Astrocyte (in vitro differentiated cells and primary cell): ENCODE measurements around the gene PSMC4. TPM values are rescaled to one million over a fixed set of nuclear protein-coding genes. Genes with fewer than 3 reads are reported as not detected.

Experiments
- DNase-seq: peaks from one replicate; pipeline ENCODE4 v3.0.0-alpha.2; 2010; ENCODE audit warnings: low read depth
- FAIRE-seq: peaks from 2 replicates; lab custom pipeline; 2011; peaks lifted over from hg19 to GRCh38; lab: Jason Lieb, UNC
- H2AFZ ChIP-seq: 2 replicates; pipeline ENCODE4 v1.6.0; 2012; ENCODE audit warnings: low read depth, low read length, inconsistent platforms
- H3K27ac ChIP-seq: 2 replicates; pipeline ENCODE4 v1.5.1; 2011; ENCODE audit warnings: low read depth, low read length, inconsistent platforms
- H3K27me3 ChIP-seq: 2 replicates; pipeline ENCODE4 v1.6.0; 2011; ENCODE audit warnings: low read length, inconsistent platforms; ENCODE audit not compliant: insufficient read depth
- H3K36me3 ChIP-seq: 2 replicates; pipeline ENCODE4 v1.5.1; 2011; ENCODE audit warnings: low read length, inconsistent platforms; ENCODE audit not compliant: insufficient read depth
- H3K4me1 ChIP-seq: 2 replicates; pipeline ENCODE4 v1.5.1; 2011; ENCODE audit warnings: low read length, inconsistent platforms; ENCODE audit not compliant: insufficient read depth
- H3K4me2 ChIP-seq: 2 replicates; pipeline ENCODE4 v1.6.0; 2012; ENCODE audit warnings: low read length, inconsistent platforms
- H3K4me3 ChIP-seq: 2 replicates; pipeline ENCODE4 v1.5.1; 2011; ENCODE audit warnings: low read depth, mild to moderate bottlenecking, low read length, inconsistent platforms; ENCODE audit not compliant: insufficient read depth
- H3K79me2 ChIP-seq: 2 replicates; pipeline ENCODE4 v1.6.0; 2012; ENCODE audit warnings: mild to moderate bottlenecking, low read length, inconsistent platforms; ENCODE audit not compliant: insufficient read depth
- H3K9ac ChIP-seq: 2 replicates; pipeline ENCODE4 v1.6.0; 2012; ENCODE audit warnings: mild to moderate bottlenecking, low read length, inconsistent platforms
- H3K9me3 ChIP-seq: 2 replicates; pipeline ENCODE4 v1.5.1; 2012; ENCODE audit warnings: low read depth, mild to moderate bottlenecking, low read length, inconsistent platforms; ENCODE audit not compliant: insufficient read depth
- H4K20me1 ChIP-seq: 2 replicates; pipeline ENCODE4 v1.6.0; 2012; ENCODE audit warnings: low read length, inconsistent platforms; ENCODE audit not compliant: insufficient read depth
- H3K27ac Mint-ChIP-seq: one replicate; pipeline ENCODE4 v1.8.0; 2021; ENCODE audit warnings: mild to moderate bottlenecking, mixed read lengths; ENCODE audit not compliant: unreplicated experiment
- H3K27me3 Mint-ChIP-seq: one replicate; pipeline ENCODE4 v1.8.0; 2021; ENCODE audit warnings: low read depth, mixed read lengths; ENCODE audit not compliant: unreplicated experiment
- H3K36me3 Mint-ChIP-seq: one replicate; pipeline ENCODE4 v1.8.0; 2021; ENCODE audit warnings: low read depth, mixed read lengths; ENCODE audit not compliant: unreplicated experiment
- H3K4me1 Mint-ChIP-seq: one replicate; pipeline ENCODE4 v1.8.0; 2021; ENCODE audit warnings: low read depth, mixed read lengths; ENCODE audit not compliant: unreplicated experiment
- H3K4me3 Mint-ChIP-seq: one replicate; pipeline ENCODE4 v1.8.0; 2021; ENCODE audit warnings: mild to moderate bottlenecking, moderate library complexity, mixed read lengths; ENCODE audit not compliant: unreplicated experiment
- H3K9me3 Mint-ChIP-seq: one replicate; pipeline ENCODE4 v1.8.0; 2021; ENCODE audit warnings: mild to moderate bottlenecking, mixed read lengths; ENCODE audit not compliant: unreplicated experiment
- EZH2 ChIP-seq: IDR thresholded peaks from 2 replicates; pipeline ENCODE4 v1.6.1; 2012; ENCODE audit warnings: mild to moderate bottlenecking, low read length, inconsistent platforms; ENCODE audit not compliant: insufficient read depth
- total RNA-seq: library from RNA; stranded (reverse); gene quantifications from 2 replicates; pipeline ENCODE4 v1.2.1, GENCODE V29; 2021
- TF ChIP-seq, protein P1 (sequence below): IDR thresholded peaks from 2 replicates; pipeline ENCODE4 v1.5.1; 2011; ENCODE audit warnings: low read depth, mild to moderate bottlenecking, inconsistent platforms, low read length, moderate library complexity; ENCODE audit not compliant: insufficient read depth

PSMC4 gene
- total RNA-seq, 1 donor from 2014 or later: 127 TPM

DNA sequence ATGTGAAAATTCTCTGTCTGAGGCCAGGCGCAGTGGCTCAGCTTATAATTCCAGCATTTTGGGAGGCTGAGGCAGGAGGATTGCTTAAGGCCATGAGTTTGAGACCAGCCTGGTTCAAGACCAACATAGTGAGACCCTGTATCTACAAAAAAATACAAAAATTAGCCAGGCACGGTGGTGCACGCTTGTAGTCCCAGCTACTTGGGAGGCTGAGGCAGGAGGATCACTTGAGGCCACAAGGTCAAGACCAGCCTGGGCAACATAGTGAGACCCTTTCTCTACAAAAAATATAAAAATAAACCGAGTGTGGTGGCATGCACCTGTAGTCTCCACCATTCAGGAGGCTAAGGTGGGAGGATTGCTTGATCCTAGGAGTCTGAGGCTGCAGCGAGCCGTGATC, 34.3 kb upstream of the PSMC4 start:
- Mint-ChIP-seq H3K36me3 (no peaks in the 10 kb centered on the region), H3K4me1 (peaks cover 5% of the 10 kb centered on the region), H3K4me3 (no peak overlapping the region), H3K9me3 (no peaks in the 10 kb centered on the region), H3K27me3 (peaks cover 11% of the 10 kb centered on the region), H3K27ac (peak overlapping the region; percentile 19)
- H3K36me3 ChIP-seq: no peaks in the 10 kb centered on the region
- no peak overlapping the region for H2AFZ ChIP-seq
- no peak for DNase-seq
- H3K9me3 ChIP-seq: no peaks in the 10 kb centered on the region
- H3K79me2 ChIP-seq: no peaks in the 10 kb centered on the region
- no peak overlapping the region for H3K27ac ChIP-seq
- FAIRE-seq: no peak
- H3K4me3 ChIP-seq: no peak overlapping the region
- H4K20me1 ChIP-seq: no peaks in the 10 kb centered on the region
- H3K4me1 ChIP-seq: no peaks in the 10 kb centered on the region
- H3K27me3 ChIP-seq: no peaks in the 10 kb centered on the region
- TF ChIP-seq EZH2: no peak
- TF ChIP-seq, protein P1, sequence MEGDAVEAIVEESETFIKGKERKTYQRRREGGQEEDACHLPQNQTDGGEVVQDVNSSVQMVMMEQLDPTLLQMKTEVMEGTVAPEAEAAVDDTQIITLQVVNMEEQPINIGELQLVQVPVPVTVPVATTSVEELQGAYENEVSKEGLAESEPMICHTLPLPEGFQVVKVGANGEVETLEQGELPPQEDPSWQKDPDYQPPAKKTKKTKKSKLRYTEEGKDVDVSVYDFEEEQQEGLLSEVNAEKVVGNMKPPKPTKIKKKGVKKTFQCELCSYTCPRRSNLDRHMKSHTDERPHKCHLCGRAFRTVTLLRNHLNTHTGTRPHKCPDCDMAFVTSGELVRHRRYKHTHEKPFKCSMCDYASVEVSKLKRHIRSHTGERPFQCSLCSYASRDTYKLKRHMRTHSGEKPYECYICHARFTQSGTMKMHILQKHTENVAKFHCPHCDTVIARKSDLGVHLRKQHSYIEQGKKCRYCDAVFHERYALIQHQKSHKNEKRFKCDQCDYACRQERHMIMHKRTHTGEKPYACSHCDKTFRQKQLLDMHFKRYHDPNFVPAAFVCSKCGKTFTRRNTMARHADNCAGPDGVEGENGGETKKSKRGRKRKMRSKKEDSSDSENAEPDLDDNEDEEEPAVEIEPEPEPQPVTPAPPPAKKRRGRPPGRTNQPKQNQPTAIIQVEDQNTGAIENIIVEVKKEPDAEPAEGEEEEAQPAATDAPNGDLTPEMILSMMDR: no peak
- H3K4me2 ChIP-seq: no peak overlapping the region
- no peak overlapping the region for H3K9ac ChIP-seq

DNA sequence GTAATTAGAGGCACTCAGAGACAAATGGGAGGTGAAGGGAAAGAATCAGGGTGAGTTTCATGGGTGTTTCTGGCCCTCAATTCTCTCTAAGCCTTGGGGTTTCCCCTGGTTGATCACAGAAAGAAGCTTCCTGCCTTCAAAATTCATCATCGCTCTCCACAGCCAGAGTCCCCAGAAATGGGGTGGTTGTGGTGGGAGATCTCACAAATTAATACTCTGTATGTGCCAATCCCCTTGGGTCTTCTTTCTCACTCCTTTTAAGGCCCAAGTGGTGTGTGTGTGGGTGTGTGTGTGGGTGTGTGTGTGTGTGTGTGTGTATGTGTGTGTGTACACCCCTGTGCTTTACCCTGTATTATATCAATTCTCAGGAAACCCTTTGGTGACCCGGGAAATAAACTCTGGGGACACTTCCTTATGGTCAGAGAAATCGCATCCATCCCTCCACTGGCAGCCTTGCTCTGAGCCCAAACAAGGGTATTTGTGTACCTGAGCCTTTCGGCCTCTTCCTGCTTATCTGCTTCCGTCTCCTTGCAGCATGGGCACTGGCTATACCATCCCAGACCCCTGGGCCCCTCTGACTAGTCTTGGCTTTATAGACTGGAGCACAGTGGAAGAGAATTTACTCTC, 33.8 kb upstream of the PSMC4 start:
- DNase-seq: no peak
- Mint-ChIP-seq H3K36me3 (no peaks in the 10 kb centered on the region), H3K4me3 (no peak overlapping the region), H3K9me3 (no peaks in the 10 kb centered on the region), H3K27ac (peak overlapping the region; percentile 19), H3K4me1 (peaks cover 10% of the 10 kb centered on the region), H3K27me3 (peaks cover 11% of the 10 kb centered on the region)
- H3K4me3 ChIP-seq: no peak overlapping the region
- H2AFZ ChIP-seq: no peak overlapping the region
- no peak overlapping the region for H3K4me2 ChIP-seq
- no peak for TF ChIP-seq EZH2
- TF ChIP-seq, protein P1: no peak
- H3K27me3 ChIP-seq: no peaks in the 10 kb centered on the region
- H4K20me1 ChIP-seq: no peaks in the 10 kb centered on the region
- no peaks in the 10 kb centered on the region for H3K9me3 ChIP-seq
- H3K9ac ChIP-seq: no peak overlapping the region
- no peak for FAIRE-seq
- H3K4me1 ChIP-seq: no peaks in the 10 kb centered on the region
- no peak overlapping the region for H3K27ac ChIP-seq
- H3K79me2 ChIP-seq: no peaks in the 10 kb centered on the region
- no peaks in the 10 kb centered on the region for H3K36me3 ChIP-seq

DNA sequence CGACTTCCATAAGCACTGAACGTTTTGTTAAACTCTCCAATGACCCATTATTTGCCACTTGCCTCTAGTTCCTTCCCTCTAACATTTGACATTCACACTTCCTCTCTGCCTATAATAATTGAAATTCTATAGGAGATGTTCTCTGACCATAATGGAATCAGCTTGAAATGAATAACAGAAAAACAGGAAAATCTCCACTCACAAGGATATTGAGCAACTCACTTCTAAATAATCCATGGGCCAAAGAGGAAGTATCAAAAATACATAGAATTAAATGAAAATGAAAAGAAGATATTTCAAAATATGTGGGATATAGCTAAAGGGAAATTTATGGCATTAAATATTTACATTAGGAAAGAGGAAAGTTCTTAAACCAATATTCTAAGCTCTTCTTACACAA, 33.2 kb upstream of the PSMC4 start:
- H3K9me3 ChIP-seq: no peaks in the 10 kb centered on the region
- H3K4me3 ChIP-seq: no peak overlapping the region
- TF ChIP-seq, protein P1: no peak
- TF ChIP-seq EZH2: no peak
- H3K36me3 ChIP-seq: no peaks in the 10 kb centered on the region
- DNase-seq (no peak), FAIRE-seq (no peak)
- Mint-ChIP-seq H3K27me3 (peaks cover 11% of the 10 kb centered on the region), H3K4me1 (peaks cover 16% of the 10 kb centered on the region), H3K27ac (no peak overlapping the region), H3K9me3 (no peaks in the 10 kb centered on the region), H3K4me3 (no peak overlapping the region), H3K36me3 (no peaks in the 10 kb centered on the region)
- no peaks in the 10 kb centered on the region for H3K27me3 ChIP-seq
- H2AFZ ChIP-seq: no peak overlapping the region
- no peaks in the 10 kb centered on the region for H4K20me1 ChIP-seq
- no peak overlapping the region for H3K4me2 ChIP-seq
- no peak overlapping the region for H3K9ac ChIP-seq
- H3K79me2 ChIP-seq: no peaks in the 10 kb centered on the region
- H3K4me1 ChIP-seq: no peaks in the 10 kb centered on the region
- H3K27ac ChIP-seq: no peak overlapping the region
